Sigmoid colon (tissue), 4 donors: ENCODE data around the gene RIMBP3C.
"Not testable (repeated sequence)": the region's sequence is repeated elsewhere in the genome, so short reads cannot be mapped to it uniquely, and the experiment has no call there.

ENCODE experiments used
- CTCF ChIP-seq, 4 experiments: fragments of 450-650 bp in 3 of 4; fragments of 200-600 bp in 1 of 4; IDR thresholded peaks; one replicate each; pipeline ENCODE4 v1.5.1; 2016 to 2019; ENCODE audit warnings: antibody characterized with exemption in 4 of 4, mild to moderate bottlenecking in 3 of 4, moderate library complexity in 2 of 4
- POLR2A ChIP-seq, 2 donors: fragments of 450-650 bp; IDR thresholded peaks; one replicate each; pipeline ENCODE4 v1.6.1; 2016; ENCODE audit warnings: antibody characterized with exemption in 2 of 2, mild to moderate bottlenecking in 2 of 2, moderate library complexity in 2 of 2
- POLR2AphosphoS5 ChIP-seq, 4 donors: sonication (generic); formaldehyde crosslinking; IDR thresholded peaks; one replicate each; pipeline ENCODE4 v1.6.1; 2017; ENCODE audit warnings: antibody characterized with exemption in 4 of 4

- TF ChIP-seq CTCF, POLR2A, POLR2AphosphoS5 (IDR thresholded peaks at IDR 0.05): not testable (repeated sequence)
Measured at GRCh38 chr22:21532863-21533648, 18.2 kb downstream of the RIMBP3C start.
